GM10847 (cell line): ENCODE measurements around the gene TSG101.

Source experiments
- POLR2A ChIP-seq: IDR thresholded peaks from 2 replicates; pipeline ENCODE4 v1.6.1; 2011; ENCODE audit not compliant: insufficient read length; ENCODE audit errors: extremely low read depth

Gene TSG101

GRCh38 chr11:18521122-18521521, 5.6 kb downstream of the TSG101 start:
- no peak for TF ChIP-seq POLR2A

GRCh38 chr11:18502352-18502751, 24.4 kb downstream of the TSG101 start:
- no peak for TF ChIP-seq POLR2A

GRCh38 chr11:18501629-18502028, 25.1 kb downstream of the TSG101 start:
- TF ChIP-seq POLR2A = no peak

GRCh38 chr11:18498039-18498438, 28.7 kb downstream of the TSG101 start:
- TF ChIP-seq POLR2A = no peak

GRCh38 chr11:18495703-18496102, 31.0 kb downstream of the TSG101 start:
- no peak for TF ChIP-seq POLR2A

GRCh38 chr11:18495271-18495670, 31.5 kb downstream of the TSG101 start:
- TF ChIP-seq POLR2A = no peak

GRCh38 chr11:18493310-18493709, 33.4 kb downstream of the TSG101 start:
- no peak for TF ChIP-seq POLR2A

- TF ChIP-seq POLR2A = no peak
Observed at GRCh38 chr11:18492888-18493287, 33.9 kb downstream of the TSG101 start.

GRCh38 chr11:18491924-18492323, 34.8 kb downstream of the TSG101 start:
- TF ChIP-seq POLR2A = no peak

GRCh38 chr11:18490736-18491485, 35.8 kb downstream of the TSG101 start:
- no peak for TF ChIP-seq POLR2A

GRCh38 chr11:18490319-18490718, 36.4 kb downstream of the TSG101 start:
- TF ChIP-seq POLR2A = no peak

GRCh38 chr11:18485913-18486528, 40.7 kb downstream of the TSG101 start:
- no peak for TF ChIP-seq POLR2A

GRCh38 chr11:18479063-18479462, 47.7 kb downstream of the TSG101 start:
- TF ChIP-seq POLR2A = no peak

- TF ChIP-seq POLR2A = no peak
Observed at GRCh38 chr11:18472587-18472986, 54.2 kb downstream of the TSG101 start.

GRCh38 chr11:18471995-18472394, 54.7 kb downstream of the TSG101 start:
- no peak for TF ChIP-seq POLR2A

GRCh38 chr11:18468961-18469360, 57.8 kb downstream of the TSG101 start:
- no peak for TF ChIP-seq POLR2A

- no peak for TF ChIP-seq POLR2A
Observed at GRCh38 chr11:18468059-18468458, 58.7 kb downstream of the TSG101 start.

- no peak for TF ChIP-seq POLR2A
Observed at GRCh38 chr11:18466402-18466801, 60.3 kb downstream of the TSG101 start.

GRCh38 chr11:18463439-18463838, 63.3 kb downstream of the TSG101 start:
- no peak for TF ChIP-seq POLR2A
